HG02973 (cell line): ENCODE data around the gene DLGAP1.
A peak's percentile ranks its signal among the peaks of the same experiment; 100 is the strongest.
"Not testable (repeated sequence)": the region's sequence is repeated elsewhere in the genome, so short reads cannot be mapped to it uniquely, and the experiment has no call there.

Experiments
- ATAC-seq: cut with Tn5 transposase; IDR thresholded peaks from one replicate; pipeline ENCODE4 v1.9.1; 2021; ENCODE audit warnings: moderate library complexity; ENCODE audit not compliant: unreplicated experiment

The DLGAP1 gene

GRCh38 chr18:3619222-3619621, 835.9 kb downstream of the DLGAP1 start:
- ATAC-seq, result no peak

GRCh38 chr18:3616744-3617143, 838.4 kb downstream of the DLGAP1 start:
- no peak for ATAC-seq

DNA sequence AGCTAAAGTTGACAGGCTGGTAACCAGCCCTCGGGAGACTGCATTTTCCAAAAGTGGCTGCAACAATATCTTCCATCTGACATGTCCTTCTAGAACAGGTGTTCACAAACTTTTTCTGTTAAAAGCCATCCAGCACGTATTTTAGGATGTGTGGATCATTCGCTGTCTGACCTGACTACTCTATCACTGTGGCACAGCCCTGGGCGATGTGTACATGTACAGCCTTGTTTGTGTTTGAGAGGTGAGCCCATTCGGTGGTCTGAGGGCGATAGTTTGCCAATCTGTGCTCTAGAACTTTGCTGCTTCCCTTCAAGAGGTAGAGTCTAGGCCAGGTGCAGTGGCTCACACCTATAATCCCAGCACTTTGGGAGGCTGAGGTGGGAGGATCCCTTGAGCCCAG, 839.0 kb downstream of the DLGAP1 start:
- no peak for ATAC-seq

DNA sequence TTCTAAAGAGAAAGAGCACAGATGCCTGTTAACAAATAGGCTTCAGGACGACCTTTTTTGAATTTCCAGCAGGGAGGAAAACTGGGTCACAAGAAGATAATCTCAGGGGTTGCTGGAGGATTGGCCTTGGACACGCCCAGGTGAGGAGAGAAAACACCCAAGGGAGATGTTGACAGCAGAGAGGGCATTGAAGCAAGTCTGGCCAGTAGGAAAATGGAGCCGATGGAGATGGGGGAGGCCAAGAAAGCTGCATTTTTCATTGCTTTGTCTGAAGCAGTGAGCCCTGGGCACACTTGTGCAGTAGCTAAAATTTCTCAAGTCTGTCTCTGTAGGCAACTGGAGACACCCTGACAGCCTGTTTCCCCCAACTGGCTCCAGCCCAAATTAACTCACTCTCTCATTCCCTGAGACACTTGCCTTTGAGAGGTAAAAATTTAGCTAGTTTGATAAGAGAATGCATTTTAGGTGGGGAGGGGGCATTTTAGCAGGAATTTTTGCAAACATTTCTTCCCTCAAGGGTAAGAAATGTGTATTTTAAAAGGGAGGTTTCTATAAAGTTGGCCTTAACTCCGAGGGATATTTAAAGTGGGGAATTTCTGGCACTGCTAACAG, 839.6 kb downstream of the DLGAP1 start:
- ATAC-seq, result no peak

DNA sequence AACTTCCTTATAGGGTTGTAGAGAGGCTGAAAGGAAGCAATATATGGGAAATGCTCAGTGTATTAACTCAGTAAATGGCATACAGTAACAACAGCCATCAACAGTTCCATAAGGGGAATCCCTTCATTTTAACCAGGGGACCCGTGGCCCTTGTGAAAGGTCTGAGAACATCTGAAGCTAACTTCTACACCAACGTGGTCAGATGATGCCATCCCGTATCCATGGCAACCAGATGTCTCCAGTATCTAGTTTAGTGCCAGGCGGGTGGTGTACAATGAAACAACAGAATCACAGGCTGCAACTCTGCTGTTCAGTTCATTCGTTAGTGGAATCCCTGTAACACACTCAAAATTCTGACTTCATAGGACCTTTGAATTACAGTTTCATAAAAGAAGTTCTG, 842.8 kb downstream of the DLGAP1 start:
- no peak for ATAC-seq

GRCh38 chr18:3611313-3612090, 843.6 kb downstream of the DLGAP1 start:
- ATAC-seq, result no peak

- no peak for ATAC-seq
Measured at GRCh38 chr18:3610813-3611212, 844.3 kb downstream of the DLGAP1 start.

GRCh38 chr18:3610188-3610708, 844.9 kb downstream of the DLGAP1 start:
- ATAC-seq, result no peak

- ATAC-seq, result no peak
Measured at GRCh38 chr18:3608488-3608887, 846.6 kb downstream of the DLGAP1 start.

- not testable (repeated sequence) for ATAC-seq
Measured at GRCh38 chr18:3608099-3608453, 847.0 kb downstream of the DLGAP1 start.

GRCh38 chr18:3607309-3608098, 847.6 kb downstream of the DLGAP1 start:
- ATAC-seq, result no peak

DNA sequence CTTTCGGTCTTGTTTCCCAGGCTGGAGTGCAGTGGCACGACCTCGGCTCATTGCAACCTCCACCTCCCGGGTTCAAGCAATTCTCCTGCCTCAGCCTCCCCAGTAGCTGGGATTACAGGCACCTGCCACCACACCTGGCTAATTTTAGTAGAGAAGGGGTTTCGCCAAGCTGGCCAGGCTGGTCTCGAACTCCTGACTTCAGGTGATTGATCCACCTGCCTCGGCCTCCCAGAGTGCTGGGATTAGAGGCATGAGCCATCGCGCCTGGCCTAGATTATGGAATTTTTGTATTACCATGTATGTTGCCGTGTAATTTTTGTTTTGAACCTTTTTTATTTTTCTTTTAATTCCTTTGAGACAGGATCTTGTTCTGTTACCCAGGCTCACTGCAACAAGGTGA, 848.2 kb downstream of the DLGAP1 start:
- not testable (repeated sequence) for ATAC-seq

DNA sequence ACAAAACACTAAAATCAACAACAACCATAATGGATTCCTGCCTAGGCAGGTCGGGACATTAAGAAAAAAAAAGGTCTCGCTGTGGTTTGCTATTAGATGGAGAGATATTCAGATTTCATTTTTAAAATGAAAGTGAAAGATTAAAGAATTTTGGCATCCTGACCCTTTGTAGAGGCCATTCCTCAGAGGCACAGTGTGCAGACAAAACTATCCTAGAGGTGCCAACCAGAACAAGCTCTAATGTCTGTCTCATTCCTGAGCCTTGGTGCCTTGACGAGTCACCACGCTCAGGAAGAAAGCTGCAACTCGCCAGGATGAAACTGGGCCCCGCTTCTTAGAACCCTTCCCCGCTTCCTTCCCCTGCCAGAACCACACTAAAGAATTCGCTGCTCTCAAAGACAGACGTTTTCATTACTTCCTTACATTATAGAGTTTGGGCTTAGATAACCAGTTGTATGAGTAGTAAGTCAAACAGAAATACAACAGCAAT, 849.1 kb downstream of the DLGAP1 start:
- ATAC-seq, result no peak

DNA sequence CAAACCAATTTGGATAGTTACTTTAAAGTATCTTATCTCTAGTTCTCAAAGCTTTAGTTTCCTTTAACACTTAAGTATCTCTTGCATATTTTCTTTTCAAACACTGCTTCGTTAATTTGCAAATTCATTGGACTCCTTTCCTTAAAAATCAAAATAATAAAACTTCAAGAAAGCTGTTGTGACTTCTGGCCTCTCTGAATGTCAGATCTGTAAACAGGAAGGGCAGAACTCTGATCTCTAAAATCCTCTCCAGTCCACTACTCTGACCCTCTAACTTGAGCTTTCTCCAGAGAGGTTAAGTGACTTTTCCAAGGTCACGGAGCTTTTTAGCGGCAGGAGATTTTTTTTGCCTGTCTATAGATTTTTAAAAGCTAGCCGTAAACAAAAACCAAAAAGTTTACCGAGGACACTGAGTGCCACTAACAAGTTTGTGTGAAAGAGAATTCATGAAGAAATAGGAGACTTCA, 849.6 kb downstream of the DLGAP1 start:
- ATAC-seq, result no peak

GRCh38 chr18:3604498-3605408, 850.4 kb downstream of the DLGAP1 start:
- ATAC-seq, result peak; percentile 83

GRCh38 chr18:3604235-3604497, 850.9 kb downstream of the DLGAP1 start:
- ATAC-seq, result no peak

GRCh38 chr18:3603421-3604234, 851.5 kb downstream of the DLGAP1 start:
- no peak for ATAC-seq

DNA sequence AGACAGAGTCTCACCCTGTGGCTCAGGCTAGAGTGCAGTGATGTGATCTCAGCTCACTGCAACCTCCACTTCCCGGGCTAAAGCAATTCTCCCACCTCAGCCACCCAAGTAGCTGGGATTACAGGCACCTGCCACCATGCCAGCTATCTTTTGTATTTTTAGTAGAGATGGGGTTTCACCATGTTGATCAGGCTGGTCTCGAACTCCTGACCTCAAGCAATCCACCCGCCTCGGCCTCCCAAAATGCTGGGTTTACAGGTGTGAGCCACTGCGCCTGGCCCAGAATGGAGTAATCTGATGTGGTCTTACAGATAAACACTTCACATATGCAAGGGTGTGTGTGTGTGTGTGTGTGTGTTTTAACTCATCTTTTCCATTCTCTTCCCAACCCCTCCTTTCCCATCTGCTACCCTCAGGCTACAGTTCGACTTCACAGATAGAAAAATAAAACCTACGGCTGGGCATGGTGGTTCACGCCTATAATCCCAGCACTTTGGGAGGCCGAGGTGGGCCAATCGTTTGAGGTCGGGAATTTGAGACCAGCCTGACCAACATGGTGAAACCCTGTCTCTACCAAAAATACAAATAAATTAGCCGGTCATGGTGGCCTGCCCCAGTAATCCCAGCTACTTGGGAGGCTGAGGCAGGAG, 853.9 kb downstream of the DLGAP1 start:
- not testable (repeated sequence) for ATAC-seq

GRCh38 chr18:3599861-3600260, 855.2 kb downstream of the DLGAP1 start:
- ATAC-seq, result no peak
